Measurements from ENCODE around the gene TNF. TPM values are rescaled to one million over a fixed set of nuclear protein-coding genes. Genes with fewer than 3 reads are reported as not detected.
A peak's percentile ranks its signal among the peaks of the same experiment; 100 is the strongest.

Gene TNF
- total RNA-seq, 1 experiment from 2014 or later: 0.31 TPM

DNA sequence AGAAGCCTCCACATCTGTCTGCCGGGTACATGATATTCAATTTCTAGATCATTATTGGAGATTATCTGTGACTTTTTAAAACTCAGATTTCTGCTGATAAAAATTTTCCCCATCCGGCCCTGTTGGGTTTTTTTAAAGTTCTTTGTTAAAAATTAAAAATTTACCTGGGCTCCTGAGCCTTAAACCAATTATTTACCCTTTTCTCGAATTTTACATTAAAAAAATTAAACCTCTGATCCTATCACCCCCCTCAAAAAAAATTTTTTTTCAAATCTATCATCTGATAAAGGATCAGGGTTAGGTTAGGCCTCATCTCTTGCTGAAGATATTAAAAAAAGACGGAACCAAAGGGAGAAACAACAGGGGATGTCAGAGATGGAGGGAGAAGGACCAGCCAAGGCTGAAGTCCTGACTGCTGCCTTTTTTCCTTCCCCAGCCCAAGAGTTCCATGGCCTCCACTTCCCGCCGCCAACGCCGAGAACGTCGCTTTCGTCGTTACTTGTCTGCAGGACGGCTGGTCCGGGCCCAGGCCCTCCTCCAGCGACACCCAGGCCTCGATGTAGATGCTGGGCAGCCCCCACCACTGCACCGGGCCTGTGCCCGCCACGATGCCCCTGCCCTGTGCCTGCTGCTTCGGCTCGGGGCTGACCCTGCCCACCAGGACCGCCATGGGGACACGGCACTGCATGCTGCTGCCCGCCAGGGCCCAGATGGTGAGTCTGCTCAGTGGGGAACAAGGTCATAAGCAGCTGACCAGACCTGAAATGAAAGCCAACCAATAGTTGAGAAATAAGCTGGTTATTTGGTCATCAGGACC, 27.4 kb upstream of the TNF start:
- no peaks in the 10 kb centered on the region for H3K9me3 Mint-ChIP-seq
- ChIA-PET CTCF (interaction anchor here (0.6 to 7.2 kb wide), 15 partner anchors 27 to 404 kb away, joined by 3 to 319 read pairs (median 5); partner anchors contain the start of genes AIF1, C6orf47, LTB and NCR3), POLR2A (interaction anchor here (0.6 to 2.0 kb wide), 5 partner anchors 19 to 117 kb away, joined by 4 to 13 read pairs (median 6); partner anchors contain the start of genes GPANK1, MCCD1 and MICB)
- H3K27me3 Mint-ChIP-seq (ENCODE audit: low read depth): no peaks in the 10 kb centered on the region
- DNase-seq (ENCODE audit: low spot score): no peak
- H3K36me3 Mint-ChIP-seq: peaks cover 19% of the 10 kb centered on the region
- H3K4me1 Mint-ChIP-seq: peaks cover 21% of the 10 kb centered on the region
- no peak for ATAC-seq
- H3K27ac Mint-ChIP-seq: peak overlapping the region; percentile 98
- peak overlapping the region; percentile 82 for H3K4me3 Mint-ChIP-seq
- TF ChIP-seq ERG (CRISPR knock-in tag; IDR thresholded peaks at IDR 0.05) (no peak), ZNF317 (CRISPR knock-in tag; IDR thresholded peaks at IDR 0.05; ENCODE audit: borderline replicate concordance, low read depth) (0 out of 2 replicates have a peak, but pooled peaks have one; percentile 25), HMGXB4 (CRISPR knock-in tag; IDR thresholded peaks at IDR 0.05) (0 out of 2 replicates have a peak, but pooled peaks have one; percentile 25), ATF1 (CRISPR knock-in tag; IDR thresholded peaks at IDR 0.05) (0 out of 2 replicates have a peak, but pooled peaks have one; percentile 57), PRDM15 (CRISPR knock-in tag; IDR thresholded peaks at IDR 0.05) (no peak)
- TF ChIP-seq, protein P1, sequence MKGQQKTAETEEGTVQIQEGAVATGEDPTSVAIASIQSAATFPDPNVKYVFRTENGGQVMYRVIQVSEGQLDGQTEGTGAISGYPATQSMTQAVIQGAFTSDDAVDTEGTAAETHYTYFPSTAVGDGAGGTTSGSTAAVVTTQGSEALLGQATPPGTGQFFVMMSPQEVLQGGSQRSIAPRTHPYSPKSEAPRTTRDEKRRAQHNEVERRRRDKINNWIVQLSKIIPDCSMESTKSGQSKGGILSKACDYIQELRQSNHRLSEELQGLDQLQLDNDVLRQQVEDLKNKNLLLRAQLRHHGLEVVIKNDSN (CRISPR knock-in tag; IDR thresholded peaks at IDR 0.05): no peak
- TF ChIP-seq, protein P2, sequence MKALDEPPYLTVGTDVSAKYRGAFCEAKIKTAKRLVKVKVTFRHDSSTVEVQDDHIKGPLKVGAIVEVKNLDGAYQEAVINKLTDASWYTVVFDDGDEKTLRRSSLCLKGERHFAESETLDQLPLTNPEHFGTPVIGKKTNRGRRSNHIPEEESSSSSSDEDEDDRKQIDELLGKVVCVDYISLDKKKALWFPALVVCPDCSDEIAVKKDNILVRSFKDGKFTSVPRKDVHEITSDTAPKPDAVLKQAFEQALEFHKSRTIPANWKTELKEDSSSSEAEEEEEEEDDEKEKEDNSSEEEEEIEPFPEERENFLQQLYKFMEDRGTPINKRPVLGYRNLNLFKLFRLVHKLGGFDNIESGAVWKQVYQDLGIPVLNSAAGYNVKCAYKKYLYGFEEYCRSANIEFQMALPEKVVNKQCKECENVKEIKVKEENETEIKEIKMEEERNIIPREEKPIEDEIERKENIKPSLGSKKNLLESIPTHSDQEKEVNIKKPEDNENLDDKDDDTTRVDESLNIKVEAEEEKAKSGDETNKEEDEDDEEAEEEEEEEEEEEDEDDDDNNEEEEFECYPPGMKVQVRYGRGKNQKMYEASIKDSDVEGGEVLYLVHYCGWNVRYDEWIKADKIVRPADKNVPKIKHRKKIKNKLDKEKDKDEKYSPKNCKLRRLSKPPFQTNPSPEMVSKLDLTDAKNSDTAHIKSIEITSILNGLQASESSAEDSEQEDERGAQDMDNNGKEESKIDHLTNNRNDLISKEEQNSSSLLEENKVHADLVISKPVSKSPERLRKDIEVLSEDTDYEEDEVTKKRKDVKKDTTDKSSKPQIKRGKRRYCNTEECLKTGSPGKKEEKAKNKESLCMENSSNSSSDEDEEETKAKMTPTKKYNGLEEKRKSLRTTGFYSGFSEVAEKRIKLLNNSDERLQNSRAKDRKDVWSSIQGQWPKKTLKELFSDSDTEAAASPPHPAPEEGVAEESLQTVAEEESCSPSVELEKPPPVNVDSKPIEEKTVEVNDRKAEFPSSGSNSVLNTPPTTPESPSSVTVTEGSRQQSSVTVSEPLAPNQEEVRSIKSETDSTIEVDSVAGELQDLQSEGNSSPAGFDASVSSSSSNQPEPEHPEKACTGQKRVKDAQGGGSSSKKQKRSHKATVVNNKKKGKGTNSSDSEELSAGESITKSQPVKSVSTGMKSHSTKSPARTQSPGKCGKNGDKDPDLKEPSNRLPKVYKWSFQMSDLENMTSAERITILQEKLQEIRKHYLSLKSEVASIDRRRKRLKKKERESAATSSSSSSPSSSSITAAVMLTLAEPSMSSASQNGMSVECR (CRISPR knock-in tag; IDR thresholded peaks at IDR 0.05; ENCODE audit: borderline replicate concordance): no peak

DNA sequence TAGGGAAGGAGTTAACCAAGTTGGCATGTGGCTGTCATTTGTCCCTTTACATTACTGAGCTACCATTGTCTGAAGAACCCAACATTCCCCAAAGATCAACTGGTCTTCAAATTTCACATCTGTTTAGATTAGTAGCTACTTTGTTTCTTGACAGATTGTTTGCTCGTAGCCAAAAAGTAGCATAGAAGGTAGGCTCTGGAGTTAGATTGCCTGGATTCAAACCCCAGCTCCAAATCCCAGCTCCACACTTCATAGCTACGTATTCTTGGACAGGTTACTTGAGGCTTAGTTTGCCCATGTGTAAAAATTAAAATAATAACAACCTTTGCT, 26.9 kb upstream of the TNF start:
- CTCF ChIA-PET: interaction anchor here (7.2 kb wide), 1 partner anchor 49 kb away, joined by 319 read pairs; the partner anchor contains the start of gene NCR3
- TF ChIP-seq PRDM15 (CRISPR knock-in tag; IDR thresholded peaks at IDR 0.05) (no peak), HMGXB4 (CRISPR knock-in tag; IDR thresholded peaks at IDR 0.05) (no peak), FOXP1 (CRISPR knock-in tag; IDR thresholded peaks at IDR 0.05; ENCODE audit: borderline replicate concordance) (no peak)
- peak overlapping the region; percentile 82 for H3K4me3 Mint-ChIP-seq
- no peak for DNase-seq (ENCODE audit: low spot score)
- H3K27ac Mint-ChIP-seq: no peak overlapping the region
- H3K36me3 Mint-ChIP-seq: peaks cover 19% of the 10 kb centered on the region
- ATAC-seq: no peak
- H3K9me3 Mint-ChIP-seq: no peaks in the 10 kb centered on the region
- POLR2A ChIA-PET: no interaction called here
- no peaks in the 10 kb centered on the region for H3K27me3 Mint-ChIP-seq (ENCODE audit: low read depth)
- peaks cover 17% of the 10 kb centered on the region for H3K4me1 Mint-ChIP-seq
